SU-DHL-6 (cell line): ENCODE measurements around the gene NFIA.

Experiments
- H2AFZ ChIP-seq: fragments of 200-600 bp; sonication (generic); 2 replicates; pipeline ENCODE4 v1.6.1; 2014; ENCODE audit warnings: low read depth, mild to moderate bottlenecking, moderate library complexity, mixed read lengths, antibody characterized with exemption, low read length; ENCODE audit not compliant: severe bottlenecking
- H3F3A ChIP-seq: fragments of 200-600 bp; shearing (Covaris generic); 2 replicates; pipeline ENCODE4 v1.6.0; 2016; ENCODE audit warnings: antibody characterized with exemption, mild to moderate bottlenecking; ENCODE audit not compliant: insufficient read depth
- H3K27ac ChIP-seq: fragments of 200-600 bp; sonication (generic); 2 replicates; pipeline ENCODE4 v1.5.1; 2016; ENCODE audit warnings: low read depth, mild to moderate bottlenecking, low read length, moderate library complexity, mixed read lengths
- H3K27me3 ChIP-seq: fragments of 200-600 bp; sonication (generic), shearing (Covaris generic); 2 replicates; pipeline ENCODE4 v1.6.0; 2014; ENCODE audit warnings: mild to moderate bottlenecking, low read length
- H3K36me3 ChIP-seq: fragments of 200-600 bp; sonication (generic); 2 replicates; pipeline ENCODE4 v1.6.1; 2014; ENCODE audit warnings: mild to moderate bottlenecking, low read length, mixed read lengths
- H3K4me2 ChIP-seq: fragments of 300-600, 200-600 bp; shearing (Covaris generic), sonication (generic); 2 replicates; pipeline ENCODE4 v1.6.0; 2014; ENCODE audit warnings: low read length, low read depth, mild to moderate bottlenecking; ENCODE audit not compliant: poor library complexity, severe bottlenecking
- H3K4me3 ChIP-seq: fragments of 200-600 bp; sonication (generic); 2 replicates; pipeline ENCODE4 v1.5.1; 2014; ENCODE audit warnings: antibody characterized with exemption, low read length, mild to moderate bottlenecking, mixed read lengths; ENCODE audit not compliant: insufficient read depth, poor library complexity, severe bottlenecking
- H3K79me2 ChIP-seq: fragments of 200-600 bp; sonication (generic); 2 replicates; pipeline ENCODE4 v1.6.1; 2014; ENCODE audit warnings: mild to moderate bottlenecking, low read length, moderate library complexity; ENCODE audit not compliant: insufficient read depth
- H3K9ac ChIP-seq: fragments of 200-600 bp; sonication (generic); 2 replicates; pipeline ENCODE4 v1.7.0; 2014; ENCODE audit warnings: mild to moderate bottlenecking, low read length
- H3K9me2 ChIP-seq: fragments of 200-600 bp; sonication (generic); replicated peaks from 2 replicates; pipeline ENCODE4 v1.6.1; 2014; ENCODE audit warnings: low read length; ENCODE audit not compliant: insufficient read depth
- H3K9me3 ChIP-seq: fragments of 200-600 bp; sonication (generic); 2 replicates; pipeline ENCODE4 v1.6.1; 2014; ENCODE audit warnings: low read length, mixed read lengths; ENCODE audit not compliant: insufficient read depth
- H4K20me1 ChIP-seq: fragments of 200-600 bp; sonication (generic); 2 replicates; pipeline ENCODE4 v1.6.1; 2014; ENCODE audit warnings: low read depth, mild to moderate bottlenecking, antibody characterized with exemption, low read length, moderate library complexity, mixed read lengths
- EZH2phosphoT487 ChIP-seq: fragments of 200-600 bp; sonication (generic), shearing (Covaris generic); conservative IDR thresholded peaks from 2 replicates; pipeline ENCODE4 v1.6.1; 2018; ENCODE audit warnings: mild to moderate bottlenecking, antibody characterized with exemption, low read length, moderate library complexity, mixed read lengths
- TF ChIP-seq, protein P1 (sequence below): fragments of 200-600 bp; sonication (generic); IDR thresholded peaks from one replicate; pipeline ENCODE4 v1.5.1; 2017; ENCODE audit warnings: antibody characterized with exemption, mild to moderate bottlenecking, low read length, moderate library complexity; ENCODE audit not compliant: insufficient read depth, poor library complexity, severe bottlenecking

Gene NFIA

DNA sequence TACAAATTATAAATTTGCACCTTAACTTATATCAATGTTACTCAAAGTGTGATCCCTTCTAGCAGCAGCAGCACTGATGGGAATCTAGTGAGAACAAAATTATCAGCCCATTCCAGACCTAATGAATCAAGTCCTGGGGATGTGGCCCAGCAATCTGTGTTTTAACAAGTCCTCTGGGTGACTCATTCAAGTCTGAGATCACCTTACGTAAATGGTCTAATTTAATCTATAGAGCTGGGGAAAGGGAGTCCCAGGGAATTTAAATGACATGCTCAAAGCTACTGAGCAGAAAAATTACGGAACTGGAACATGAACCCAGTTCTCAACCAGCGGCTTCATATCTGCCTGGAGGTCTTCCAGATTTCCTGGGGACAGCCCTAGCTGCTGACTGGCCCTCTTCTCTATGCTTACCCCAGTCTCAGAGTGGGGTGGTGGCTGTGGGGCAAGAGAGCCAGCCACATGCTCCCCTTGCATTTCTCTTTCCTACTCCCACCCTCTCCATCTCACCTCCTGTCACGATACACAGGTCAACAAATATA lies 422.6 kb downstream of the NFIA start:
- Histone ChIP-seq H3K9me2 (no peaks in the 10 kb centered on the region), H3K4me2 (no peak overlapping the region), H3K4me3 (no peak overlapping the region), H3K36me3 (no peaks in the 10 kb centered on the region), H3F3A (no peaks in the 10 kb centered on the region), H3K9me3 (no peaks in the 10 kb centered on the region), H3K79me2 (no peaks in the 10 kb centered on the region), H3K27ac (no peak overlapping the region), H3K27me3 (no peaks in the 10 kb centered on the region), H2AFZ (no peak overlapping the region), H3K9ac (no peak overlapping the region), H4K20me1 (no peaks in the 10 kb centered on the region)
- TF ChIP-seq EZH2phosphoT487 = no peak
- TF ChIP-seq, protein P1, sequence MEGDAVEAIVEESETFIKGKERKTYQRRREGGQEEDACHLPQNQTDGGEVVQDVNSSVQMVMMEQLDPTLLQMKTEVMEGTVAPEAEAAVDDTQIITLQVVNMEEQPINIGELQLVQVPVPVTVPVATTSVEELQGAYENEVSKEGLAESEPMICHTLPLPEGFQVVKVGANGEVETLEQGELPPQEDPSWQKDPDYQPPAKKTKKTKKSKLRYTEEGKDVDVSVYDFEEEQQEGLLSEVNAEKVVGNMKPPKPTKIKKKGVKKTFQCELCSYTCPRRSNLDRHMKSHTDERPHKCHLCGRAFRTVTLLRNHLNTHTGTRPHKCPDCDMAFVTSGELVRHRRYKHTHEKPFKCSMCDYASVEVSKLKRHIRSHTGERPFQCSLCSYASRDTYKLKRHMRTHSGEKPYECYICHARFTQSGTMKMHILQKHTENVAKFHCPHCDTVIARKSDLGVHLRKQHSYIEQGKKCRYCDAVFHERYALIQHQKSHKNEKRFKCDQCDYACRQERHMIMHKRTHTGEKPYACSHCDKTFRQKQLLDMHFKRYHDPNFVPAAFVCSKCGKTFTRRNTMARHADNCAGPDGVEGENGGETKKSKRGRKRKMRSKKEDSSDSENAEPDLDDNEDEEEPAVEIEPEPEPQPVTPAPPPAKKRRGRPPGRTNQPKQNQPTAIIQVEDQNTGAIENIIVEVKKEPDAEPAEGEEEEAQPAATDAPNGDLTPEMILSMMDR = no peak

DNA sequence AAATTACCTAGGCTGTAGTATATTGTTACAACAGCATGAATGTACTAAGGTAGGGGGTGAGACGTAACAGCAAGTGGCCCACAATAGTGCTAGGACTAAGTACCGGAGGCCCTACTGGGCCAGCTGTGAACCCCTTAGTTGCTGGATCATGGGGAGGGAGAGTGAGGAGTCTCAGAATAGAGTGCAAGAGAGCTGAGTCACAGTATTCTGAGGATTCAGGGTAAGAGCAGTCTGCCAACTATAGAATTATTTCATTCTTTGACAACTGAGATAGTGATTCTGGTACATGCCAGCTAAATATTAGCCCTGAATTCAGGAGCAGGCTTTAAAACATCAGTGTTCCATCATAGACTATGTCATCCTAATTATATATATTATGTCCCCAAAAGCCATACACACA lies 423.9 kb downstream of the NFIA start:
- H3K4me3 ChIP-seq = no peak overlapping the region
- H3K27me3 ChIP-seq = no peaks in the 10 kb centered on the region
- no peaks in the 10 kb centered on the region for H3F3A ChIP-seq
- H3K9me2 ChIP-seq = no peaks in the 10 kb centered on the region
- no peaks in the 10 kb centered on the region for H3K9me3 ChIP-seq
- H4K20me1 ChIP-seq = no peaks in the 10 kb centered on the region
- H2AFZ ChIP-seq = no peak overlapping the region
- no peaks in the 10 kb centered on the region for H3K79me2 ChIP-seq
- no peak overlapping the region for H3K27ac ChIP-seq
- TF ChIP-seq EZH2phosphoT487 = no peak
- TF ChIP-seq, protein P1 = no peak
- H3K9ac ChIP-seq = no peak overlapping the region
- no peaks in the 10 kb centered on the region for H3K36me3 ChIP-seq
- H3K4me2 ChIP-seq = no peak overlapping the region

DNA sequence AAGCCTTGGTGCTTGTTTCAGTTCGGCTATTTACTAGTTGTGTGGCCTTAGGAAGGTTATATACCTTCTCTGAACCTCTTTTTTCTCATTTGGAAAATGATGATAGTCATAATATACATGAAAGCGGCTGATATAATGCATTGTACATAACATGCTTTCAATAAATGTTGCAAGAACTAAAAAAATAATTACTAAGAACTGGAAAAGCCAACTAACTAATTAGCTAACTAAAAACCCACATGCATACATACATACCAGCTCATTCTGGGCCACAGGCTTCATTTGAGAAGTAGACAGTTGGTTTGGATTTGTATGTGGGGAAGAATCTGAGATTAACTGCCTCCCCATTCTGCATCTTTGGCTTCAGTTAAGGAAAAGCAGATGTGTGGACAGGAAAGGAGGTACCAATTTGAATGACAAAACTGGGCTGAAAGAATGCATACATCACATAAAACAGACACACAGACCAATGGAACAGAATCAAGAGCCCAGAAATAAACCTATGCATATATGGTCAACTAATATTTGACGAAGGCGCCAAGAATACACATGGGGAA lies 424.7 kb downstream of the NFIA start:
- Histone ChIP-seq H3K27ac (no peak overlapping the region), H4K20me1 (no peaks in the 10 kb centered on the region), H3K9ac (no peak overlapping the region), H3K4me2 (no peak overlapping the region), H3F3A (no peaks in the 10 kb centered on the region), H3K9me3 (no peaks in the 10 kb centered on the region), H3K36me3 (no peaks in the 10 kb centered on the region), H3K9me2 (no peaks in the 10 kb centered on the region), H2AFZ (no peak overlapping the region), H3K79me2 (no peaks in the 10 kb centered on the region), H3K4me3 (no peak overlapping the region), H3K27me3 (no peaks in the 10 kb centered on the region)
- TF ChIP-seq, protein P1 = no peak
- no peak for TF ChIP-seq EZH2phosphoT487
